K562 (cell line): Measurements from ENCODE around the gene CEP57. TPM values are rescaled to one million over a fixed set of nuclear protein-coding genes. Genes with fewer than 3 reads are reported as not detected.
A peak's percentile ranks its signal among the peaks of the same experiment; 100 is the strongest.

Experiments used
- CBFB ChIP-seq: sonication (generic); formaldehyde crosslinking; IDR thresholded peaks from 2 replicates; pipeline ENCODE4 v1.4.0; 2020; ENCODE audit warnings: mild to moderate bottlenecking, missing genetic modification reagents
- CREM ChIP-seq: IDR thresholded peaks from 2 replicates; pipeline ENCODE4 v1.6.1; 2014; ENCODE audit warnings: antibody characterized with exemption, low read depth
- E2F5 ChIP-seq: sonication (generic); formaldehyde crosslinking; IDR thresholded peaks from 2 replicates; pipeline ENCODE4 v1.8.0; 2022; ENCODE audit warnings: mild to moderate bottlenecking, missing genetic modification reagents
- KLF6 ChIP-seq: fragments of 250-450 bp; sonication (Bioruptor Pico); IDR thresholded peaks from 2 replicates; pipeline ENCODE4 v1.4.0; 2020; ENCODE audit warnings: mild to moderate bottlenecking, moderate library complexity, borderline replicate concordance
- MAFF ChIP-seq: IDR thresholded peaks from 2 replicates; pipeline ENCODE4 v1.6.1; 2012; ENCODE audit warnings: low read length, improper control_type of control experiment
- MBD2 ChIP-seq: sonication (generic); IDR thresholded peaks from 2 replicates; pipeline ENCODE4 v1.6.1; 2016; ENCODE audit warnings: low read depth, borderline replicate concordance
- MED1 ChIP-seq: sonication (generic); formaldehyde crosslinking; IDR thresholded peaks from 2 replicates; pipeline ENCODE4 v1.8.1; 2023; ENCODE audit warnings: missing genetic modification reagents, borderline replicate concordance
- TGIF2 ChIP-seq: sonication (generic); formaldehyde crosslinking; IDR thresholded peaks from 2 replicates; pipeline ENCODE4 v1.8.1; 2022; ENCODE audit warnings: mild to moderate bottlenecking, missing genetic modification reagents, moderate library complexity
- TSC22D4 ChIP-seq: fragments of 450-650 bp; IDR thresholded peaks from 2 replicates; pipeline ENCODE4 v1.6.1; 2016; ENCODE audit warnings: missing genetic modification characterization, missing biosample characterization, control low read depth
- YY1 ChIP-seq, 3 experiments: IDR thresholded peaks; 2 replicates each; pipeline ENCODE4 v1.6.1; 2011; ENCODE audit warnings: low read length in 2 of 3, mild to moderate bottlenecking in 2 of 3, moderate library complexity in 2 of 3, borderline replicate concordance in 1 of 3, control low read depth in 1 of 3, low read depth in 1 of 3; ENCODE audit not compliant: insufficient read depth in 3 of 3, insufficient replicate concordance in 2 of 3, control insufficient read depth in 1 of 3, insufficient read length in 1 of 3; ENCODE audit errors: extremely low read depth in 1 of 3
- ZBTB40 ChIP-seq, 2 experiments: fragments of 450-650 bp in 1 of 2; sonication (generic) in 1 of 2; formaldehyde crosslinking in 1 of 2; IDR thresholded peaks; 2 replicates each; pipeline versions ENCODE4 v1.7.1 to v1.9.0; 2016 to 2022; ENCODE audit warnings: inconsistent platforms in 1 of 2, mild to moderate bottlenecking in 1 of 2, missing genetic modification reagents in 1 of 2
- polyA plus RNA-seq, 8 experiments: library from polyadenylated mRNA; depleted of rRNA in 4 of 8; stranded (reverse) in 5 of 8; unstranded in 3 of 8; fragments of >200 nt; fragmentation: Nextera tagmentation in 2 of 8; fragmentation: Illumina TruSeq in 1 of 8; extraction: Ambion mirVana in 2 of 8; extraction: Trizol in 1 of 8; gene quantifications; 2 replicates each; pipeline versions ENCODE4 v1.2.1 to v1.2.3, GENCODE V29; 2011 to 2014; ENCODE audit warnings: inconsistent platforms in 1 of 8, missing spikeins in 1 of 8
- total RNA-seq, 7 experiments: library from RNA; depleted of rRNA in 6 of 7; stranded (reverse); fragments of >200 nt in 6 of 7; fragmentation: Illumina TruSeq in 2 of 7; extraction: Trizol in 2 of 7; gene quantifications; 2 replicates each; pipeline versions ENCODE4 v1.2.1 to v1.2.3, GENCODE V29; 2011 to 2021; ENCODE audit warnings: low replicate concordance in 1 of 7

CEP57 gene
- total and polyA plus RNA-seq, 9 of the 15 experiments (the other 6 are each of a cell fraction or from before 2014, with no cell fraction given) = 25.1 to 88.1 (median 65.2) TPM

GRCh38 chr11:95789506-95790122, 684 bp upstream of the CEP57 start, which contains the start of gene FAM76B (continued):
- peak; percentile 77 for TF ChIP-seq ZBTB40 (IDR thresholded peaks at IDR 0.05)
- no peak for TF ChIP-seq ZBTB40 (CRISPR knock-in tag; IDR thresholded peaks at IDR 0.05)
- TF ChIP-seq MAFF = no peak
- peak; percentile 96 for TF ChIP-seq CBFB (CRISPR knock-in tag)
- TF ChIP-seq CREM = peak; percentile 97
- no peak; the same call in 1 of the 2 replicates for TF ChIP-seq TGIF2 (CRISPR knock-in tag)
- peak in 1 of 3 experiments; percentile 5 for TF ChIP-seq YY1 (IDR thresholded peaks at IDR 0.05; ENCODE audit: borderline replicate concordance in 1 of 3, control insufficient read depth in 1 of 3, extremely low read depth in 1 of 3, insufficient read depth in 3 of 3, insufficient read length in 1 of 3, insufficient replicate concordance in 2 of 3, low read depth in 1 of 3, low read length in 2 of 3)
- peak; percentile 97 for TF ChIP-seq E2F5 (CRISPR knock-in tag)
- peak; percentile 41 for TF ChIP-seq MBD2
- no peak for TF ChIP-seq MED1
- TF ChIP-seq KLF6 (CRISPR knock-in tag) = peak; percentile 47; the same call in 1 of the 2 replicates
- no peak for TF ChIP-seq TSC22D4 (tag)
